SKM-1 treated with dmso at 0.1 percent for 144 hours (cell line): ENCODE results near the gene ANKRD12.
"Not testable (repeated sequence)": the region's sequence is repeated elsewhere in the genome, so short reads cannot be mapped to it uniquely, and the experiment has no call there.

Experiments used
- DNase-seq: peaks from one replicate; lab custom pipeline; 2025; ENCODE audit not compliant: unreplicated experiment; lab: John Stamatoyannopoulos, UW

Gene ANKRD12

GRCh38 chr18:9140381-9140780 is 3.8 kb downstream of the ANKRD12 start:
- no peak for DNase-seq

DNA sequence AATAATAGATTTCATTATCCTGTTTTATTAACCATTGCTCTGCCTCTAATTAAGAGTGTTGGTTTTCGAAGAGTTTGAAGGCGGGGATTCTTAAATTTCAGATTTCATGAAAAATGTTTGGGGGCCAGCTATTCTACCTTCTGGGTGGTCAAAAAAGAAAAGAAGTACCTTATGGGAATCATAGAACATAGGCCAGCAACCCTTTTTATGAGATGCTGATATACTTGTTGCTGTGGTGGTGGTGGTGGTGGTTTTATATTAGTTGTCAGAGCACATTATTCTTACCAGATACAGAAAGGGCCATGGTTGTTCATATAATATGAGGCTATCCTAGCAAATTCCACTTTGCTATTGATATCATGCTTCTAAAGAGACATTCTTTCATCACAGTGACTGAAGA is 4.4 kb downstream of the ANKRD12 start:
- no peak for DNase-seq

GRCh38 chr18:9146224-9146623 is 9.6 kb downstream of the ANKRD12 start:
- DNase-seq = no peak

DNA sequence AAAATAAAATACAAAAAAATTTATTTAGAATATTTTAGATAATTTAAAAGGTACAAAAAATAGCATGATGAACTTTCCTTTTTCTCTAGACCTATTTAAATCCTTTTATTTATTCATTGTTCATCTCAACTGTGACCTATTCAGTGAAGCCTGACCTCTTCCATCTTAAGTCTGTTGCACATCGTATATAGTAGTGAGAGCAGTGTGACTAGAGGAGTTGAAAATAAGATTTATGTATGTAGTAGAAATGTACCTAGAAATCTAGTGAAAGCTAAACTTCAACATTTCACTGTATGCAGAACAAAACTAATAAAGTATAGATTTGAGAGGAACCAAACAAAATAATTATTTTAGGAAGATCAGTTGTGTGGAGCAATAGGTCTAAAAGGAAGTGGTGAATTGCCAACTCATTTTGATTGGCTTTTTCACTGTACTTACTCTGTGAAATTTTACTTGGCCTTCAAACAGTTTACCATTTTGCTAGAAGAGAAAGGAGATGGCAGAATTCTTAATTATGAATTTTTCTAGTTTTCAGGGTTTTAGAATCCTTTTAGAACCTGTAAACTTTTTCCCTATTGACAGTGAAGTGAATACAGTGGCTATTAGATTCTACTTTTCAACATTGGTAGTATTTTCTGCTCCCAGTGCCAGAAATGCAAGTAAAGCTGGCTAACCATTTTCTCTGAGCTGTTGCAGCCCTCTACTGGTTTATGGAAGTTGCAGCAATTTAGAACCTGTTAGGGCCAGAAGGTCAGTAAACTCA is 11.0 kb downstream of the ANKRD12 start:
- DNase-seq = peak; percentile 64

- no peak for DNase-seq
Measured at GRCh38 chr18:9148203-9148552, 11.6 kb downstream of the ANKRD12 start.

GRCh38 chr18:9150121-9150520 is 13.5 kb downstream of the ANKRD12 start:
- DNase-seq = no peak

DNA sequence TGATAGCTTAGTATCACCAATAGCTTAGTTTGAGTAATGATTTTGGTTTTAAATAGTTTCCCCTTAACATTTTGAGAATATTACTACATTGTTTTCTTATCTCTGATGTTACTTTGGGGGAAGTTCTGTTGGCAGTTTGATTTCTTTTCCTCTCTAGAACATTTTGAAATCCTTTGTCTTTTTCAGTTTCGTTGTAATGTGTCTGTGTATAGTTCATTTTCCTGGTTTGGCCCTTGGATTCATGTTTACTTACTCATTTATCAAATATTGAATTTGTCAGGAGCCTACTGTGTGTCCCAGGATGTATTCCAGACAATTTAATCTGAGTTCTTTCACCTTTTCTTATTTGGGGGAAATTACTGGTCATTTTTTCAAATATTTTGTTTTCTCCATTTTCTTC is 16.7 kb downstream of the ANKRD12 start:
- DNase-seq = no peak

GRCh38 chr18:9156604-9157249 is 20.1 kb downstream of the ANKRD12 start:
- no peak for DNase-seq

DNA sequence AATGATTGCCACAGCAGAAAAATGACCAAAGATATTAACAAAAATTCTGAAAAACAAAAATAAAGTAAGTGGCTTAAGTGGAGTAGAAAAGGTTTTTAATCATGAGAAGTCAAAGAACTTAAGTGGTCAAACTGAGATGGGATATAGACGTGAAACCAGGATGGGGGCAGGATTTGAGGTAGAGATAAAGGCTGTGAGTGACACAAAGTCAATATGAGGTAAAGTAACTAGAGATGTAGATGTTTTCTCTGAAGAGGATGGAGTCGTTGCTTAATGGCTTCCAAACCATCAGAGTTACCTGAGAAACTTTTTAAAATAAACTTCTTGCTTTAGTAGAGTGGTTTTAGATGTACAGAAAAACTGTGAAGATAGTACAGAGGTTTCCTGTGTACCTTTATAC is 21.2 kb downstream of the ANKRD12 start:
- no peak for DNase-seq

GRCh38 chr18:9160014-9160413 is 23.4 kb downstream of the ANKRD12 start:
- DNase-seq = no peak

- DNase-seq = not testable (repeated sequence)
Measured at GRCh38 chr18:9162663-9163062, 26.1 kb downstream of the ANKRD12 start.

DNA sequence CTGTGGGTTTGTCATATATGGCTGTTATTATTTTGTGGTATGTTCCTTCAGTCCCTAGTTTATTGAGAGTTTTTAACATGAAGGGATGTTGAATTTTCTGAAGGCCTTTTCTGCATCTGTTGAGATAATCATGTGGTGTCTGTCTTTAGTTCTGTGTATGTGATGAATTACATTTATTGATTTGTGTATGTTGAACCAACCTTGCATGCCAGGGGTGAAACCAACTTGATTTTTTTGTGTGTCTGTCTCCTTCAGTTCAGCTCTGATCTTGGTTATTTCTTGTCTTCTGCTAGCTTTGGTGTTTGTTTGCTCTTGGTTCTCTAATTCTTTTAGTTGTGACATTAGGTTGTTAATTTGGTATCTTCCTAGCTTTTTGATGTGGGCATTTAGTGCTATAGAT is 27.6 kb downstream of the ANKRD12 start:
- not testable (repeated sequence) for DNase-seq

- DNase-seq = not testable (repeated sequence)
Measured at GRCh38 chr18:9165883-9166282, 29.3 kb downstream of the ANKRD12 start.

DNA sequence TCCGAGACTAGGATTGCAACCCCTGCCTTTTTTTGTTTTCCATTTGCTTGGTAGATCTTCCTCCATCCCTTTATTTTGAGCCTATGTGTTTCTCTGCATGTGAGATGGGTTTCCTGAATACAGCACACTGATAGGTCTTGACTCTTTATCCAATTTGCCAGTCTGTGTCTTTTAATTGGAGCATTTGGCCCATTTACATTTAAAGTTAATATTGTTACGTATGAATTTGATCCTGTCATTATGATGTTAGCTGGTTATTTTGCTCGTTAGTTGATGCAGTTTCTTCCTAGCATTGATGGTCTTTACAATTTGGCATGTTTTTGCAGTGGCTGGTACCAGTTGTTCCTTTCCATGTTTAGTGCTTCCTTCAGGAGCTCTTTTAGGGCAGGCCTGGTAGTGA is 32.9 kb downstream of the ANKRD12 start:
- DNase-seq = not testable (repeated sequence)

- DNase-seq = not testable (repeated sequence)
Measured at GRCh38 chr18:9171919-9172318, 35.3 kb downstream of the ANKRD12 start.

GRCh38 chr18:9172506-9173127 is 36.0 kb downstream of the ANKRD12 start:
- DNase-seq = no peak

DNA sequence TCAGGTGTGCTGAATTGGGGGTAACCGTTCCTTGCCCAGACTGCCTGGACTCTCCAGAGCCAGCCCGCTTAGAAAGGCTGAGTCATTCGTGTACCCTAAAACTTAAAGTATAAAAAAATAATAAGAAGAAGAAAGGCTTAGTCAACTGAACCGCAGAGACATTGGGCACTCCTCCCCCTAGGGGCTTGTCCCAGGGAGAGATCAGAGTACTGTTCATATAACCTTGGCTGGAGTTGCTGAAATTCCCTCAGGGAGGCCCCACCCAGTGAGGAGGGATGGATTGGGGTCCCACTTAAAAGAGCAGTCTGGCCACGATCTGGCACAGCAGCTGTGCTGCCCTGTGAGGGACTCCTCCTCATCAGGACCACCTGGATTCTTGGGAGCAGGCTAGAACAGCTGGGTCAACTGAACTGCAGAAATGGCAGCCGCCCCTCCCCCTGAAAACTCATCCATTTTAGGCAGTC is 37.2 kb downstream of the ANKRD12 start:
- DNase-seq = no peak

DNA sequence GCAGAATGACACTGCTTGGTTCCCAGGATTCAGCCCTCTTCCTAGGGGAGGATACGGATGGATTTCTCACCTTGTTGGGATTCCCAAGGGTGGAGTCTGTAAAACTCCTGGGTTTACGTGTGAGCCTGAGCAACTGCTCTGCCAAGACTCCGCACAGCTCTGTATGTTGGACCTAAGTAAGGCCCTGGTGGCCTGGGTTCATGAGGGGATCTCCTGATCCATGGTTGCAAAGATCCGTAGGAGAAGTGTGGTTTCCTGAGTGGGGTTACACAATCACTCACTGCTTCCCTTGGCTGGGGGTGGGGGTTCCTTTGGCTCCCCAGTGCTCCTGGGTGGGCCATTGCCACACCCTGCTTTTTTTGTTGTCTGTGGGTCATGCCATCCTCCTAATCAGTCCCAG is 37.7 kb downstream of the ANKRD12 start:
- DNase-seq = peak; percentile 27

- DNase-seq = no peak
Measured at GRCh38 chr18:9175115-9175514, 38.5 kb downstream of the ANKRD12 start.

DNA sequence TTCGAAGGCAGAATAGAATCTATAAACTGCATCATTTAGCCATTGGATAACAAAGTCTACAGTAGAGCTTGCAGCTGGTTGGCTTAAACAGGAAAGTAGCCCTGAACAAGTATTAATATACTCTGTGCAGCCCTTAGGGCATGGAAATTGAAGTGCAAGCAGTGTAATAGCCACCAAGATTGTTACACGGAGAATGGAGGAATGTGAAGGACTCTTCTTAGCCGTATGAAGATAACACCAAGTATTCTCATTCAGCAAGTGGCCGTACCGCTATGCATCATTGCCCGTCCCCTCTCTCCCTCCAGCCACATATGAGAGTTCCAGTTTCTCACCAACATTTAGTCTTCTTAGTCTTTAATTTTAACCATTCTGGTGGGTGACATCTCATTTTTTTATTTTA is 40.5 kb downstream of the ANKRD12 start:
- no peak for DNase-seq

DNA sequence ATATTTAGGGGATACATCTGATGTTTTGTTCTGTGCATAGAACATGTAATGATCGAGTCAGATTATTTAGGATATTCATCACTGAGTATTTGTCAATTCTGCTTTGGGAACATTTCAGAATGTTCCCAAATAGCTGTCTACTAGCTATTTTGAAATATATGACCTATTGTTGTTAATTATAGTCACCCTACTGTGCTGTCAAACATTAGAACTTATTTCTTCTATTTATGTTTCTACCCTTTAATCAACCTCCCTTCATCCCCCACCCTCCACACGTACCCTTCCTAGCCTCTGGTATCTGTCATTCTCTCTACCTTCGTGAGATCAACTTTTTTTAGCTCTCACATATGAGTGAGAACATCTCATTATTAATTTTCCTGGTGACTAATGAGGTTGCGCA is 40.9 kb downstream of the ANKRD12 start:
- no peak for DNase-seq

GRCh38 chr18:9178557-9178956 is 42.0 kb downstream of the ANKRD12 start:
- DNase-seq = no peak
